Activated gamma-delta T cell treated with anti-CD3 and anti-CD28 coated beads, Interleukin-2, amount 50 U/mL, for 16 hours (primary cell): ENCODE data around the gene EDC3.
"Not testable (repeated sequence)": the region's sequence is repeated elsewhere in the genome, so short reads cannot be mapped to it uniquely, and the experiment has no call there.

Experiments
- DNase-seq: peaks from one replicate; pipeline ENCODE4 v3.0.0-alpha.2; 2020; ENCODE audit warnings: low read depth

EDC3 gene

DNA sequence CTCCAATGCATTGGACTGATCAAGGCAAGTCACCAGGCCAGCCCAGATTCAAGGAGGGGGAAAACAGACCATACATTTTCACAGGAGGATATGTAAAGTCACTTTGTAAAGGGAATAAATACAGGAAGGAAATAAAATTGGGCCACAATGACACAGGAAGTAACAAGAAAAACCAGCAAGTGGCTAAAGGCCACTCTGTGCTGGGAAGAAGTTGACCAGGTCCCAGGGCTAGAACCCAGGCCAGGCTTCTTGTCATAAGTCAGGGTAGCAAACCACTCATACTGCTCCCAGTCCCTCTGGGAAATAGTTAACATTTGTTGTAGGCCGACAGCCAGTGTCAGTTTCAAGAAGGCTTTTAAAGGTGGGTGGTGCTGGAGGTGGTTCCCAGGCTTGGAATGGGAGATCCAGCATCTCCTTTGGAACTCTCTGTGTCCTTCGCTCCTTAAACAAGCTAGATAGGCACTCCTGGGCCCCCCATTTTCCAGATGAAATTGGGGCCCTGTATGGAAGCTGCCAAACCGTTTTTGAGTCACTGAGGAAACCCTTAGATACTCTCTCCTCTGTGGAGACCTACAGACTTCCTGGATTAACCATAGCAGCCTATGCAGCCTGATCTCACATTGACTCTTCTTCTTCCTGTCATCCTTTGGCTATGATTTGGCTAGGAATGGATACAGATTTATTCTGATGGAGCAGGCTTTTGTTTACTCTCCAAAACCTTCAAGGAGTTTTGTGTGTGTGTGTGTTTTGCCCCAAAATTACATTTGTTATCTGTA lies 14.7 kb upstream of the EDC3 start:
- DNase-seq, result no peak

DNA sequence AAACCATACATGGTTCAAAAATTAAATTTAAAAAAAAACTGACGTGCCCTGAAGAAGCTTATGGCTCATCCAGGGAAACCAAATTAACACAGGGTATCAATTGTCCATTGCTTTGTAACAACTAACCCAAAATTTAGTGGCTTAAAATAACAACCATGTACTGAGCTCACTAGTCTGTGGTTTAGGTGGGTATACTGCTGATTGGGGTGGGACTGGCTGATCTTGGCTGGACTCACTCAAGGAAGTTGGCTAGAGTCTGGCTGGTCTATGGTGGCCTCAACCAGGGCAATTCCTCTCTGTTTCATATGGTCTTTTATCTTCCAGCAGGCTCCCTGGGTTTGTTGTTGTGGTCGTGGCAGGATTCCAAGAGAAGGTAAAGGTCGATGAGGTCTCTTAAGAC lies 14.1 kb upstream of the EDC3 start:
- DNase-seq, result no peak

- DNase-seq, result no peak
These were observed 13.2 kb upstream of the EDC3 start for GRCh38 chr15:74709011-74709410.

- DNase-seq, result no peak
These were observed 984 bp upstream of the EDC3 start for GRCh38 chr15:74696808-74697207.

DNA sequence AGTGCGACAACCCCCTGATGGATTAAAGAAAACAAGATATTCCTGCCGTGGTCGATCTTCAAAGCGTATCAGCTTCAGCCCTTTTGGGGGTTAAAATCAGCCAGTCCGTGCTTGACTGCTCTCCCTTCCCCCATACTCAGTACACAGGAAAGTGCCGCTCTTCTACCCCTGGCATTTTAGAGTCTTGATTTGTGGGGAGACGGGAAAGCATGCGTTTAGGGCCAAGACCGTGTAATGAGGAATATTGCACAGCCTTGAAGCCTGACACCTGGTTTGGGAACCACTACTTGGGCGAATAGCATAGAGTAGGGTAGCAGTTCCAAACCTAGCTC lies 540 bp upstream of the EDC3 start:
- DNase-seq, result no peak

GRCh38 chr15:74692327-74692726 lies 3.5 kb downstream of the EDC3 start:
- DNase-seq, result no peak

DNA sequence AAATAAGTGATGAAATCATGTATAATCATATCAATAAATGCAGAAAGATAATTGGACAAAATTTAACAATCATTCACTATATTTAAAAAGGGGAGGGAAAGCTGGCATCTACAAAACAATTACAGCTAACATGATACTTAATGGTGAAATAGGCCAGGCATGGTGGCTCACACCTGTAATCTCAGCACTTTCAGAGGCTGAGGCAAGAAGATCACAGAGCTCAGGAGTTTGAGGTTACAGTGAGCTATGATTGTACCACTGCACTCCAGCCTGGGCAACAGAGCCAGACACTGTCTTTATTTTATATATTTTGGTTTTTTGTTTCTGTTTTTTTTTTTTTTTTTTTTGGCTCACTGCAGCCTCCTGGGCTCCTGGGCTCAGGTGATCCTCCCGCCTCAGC lies 12.1 kb downstream of the EDC3 start:
- no peak for DNase-seq

DNA sequence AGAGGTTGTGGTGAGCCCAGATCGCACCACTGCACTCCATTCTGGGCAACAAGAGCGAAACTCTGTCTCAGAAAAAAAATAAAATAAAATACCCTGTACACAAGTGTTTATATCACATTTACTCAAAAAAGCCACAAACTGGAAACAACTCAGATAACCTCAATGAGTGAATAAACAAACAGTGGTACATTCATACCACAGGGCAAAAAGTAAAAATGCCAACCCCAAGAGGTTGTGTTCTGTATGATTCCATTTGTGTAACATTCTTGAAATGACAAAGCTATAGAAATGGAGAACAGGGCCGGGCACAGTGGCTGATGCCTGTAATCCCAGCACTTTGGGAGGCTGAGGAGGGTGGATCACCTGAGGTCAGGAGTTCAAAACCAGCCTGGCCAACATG lies 12.9 kb downstream of the EDC3 start:
- no peak for DNase-seq

DNA sequence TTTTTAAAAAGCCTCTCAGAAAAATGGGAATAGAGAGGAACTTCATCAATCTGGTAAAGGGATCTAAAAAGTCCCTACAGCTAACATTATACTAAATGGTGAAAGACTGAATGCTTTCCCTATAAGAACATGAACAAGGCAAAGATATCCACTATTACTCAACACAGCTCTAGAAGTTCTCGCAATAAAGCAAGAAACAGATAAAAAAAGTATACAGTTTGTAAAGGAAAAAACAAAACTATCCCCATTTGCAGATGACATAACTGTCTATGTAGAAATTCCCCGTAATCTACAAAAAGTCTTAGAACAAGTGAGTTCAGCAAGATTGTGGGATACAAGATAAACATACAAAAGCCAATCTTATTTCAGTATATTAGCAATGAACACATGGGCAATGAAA lies 15.4 kb downstream of the EDC3 start:
- DNase-seq, result no peak

- DNase-seq, result no peak
These were observed 19.0 kb downstream of the EDC3 start for GRCh38 chr15:74676801-74677200.

GRCh38 chr15:74674161-74674560 lies 21.7 kb downstream of the EDC3 start:
- no peak for DNase-seq

GRCh38 chr15:74669627-74670026 lies 26.2 kb downstream of the EDC3 start:
- DNase-seq, result no peak

- DNase-seq, result no peak
These were observed 27.8 kb downstream of the EDC3 start for GRCh38 chr15:74667975-74668374.

GRCh38 chr15:74664670-74665069 lies 31.2 kb downstream of the EDC3 start:
- no peak for DNase-seq

- no peak for DNase-seq
These were observed 31.7 kb downstream of the EDC3 start for GRCh38 chr15:74664028-74664616.

DNA sequence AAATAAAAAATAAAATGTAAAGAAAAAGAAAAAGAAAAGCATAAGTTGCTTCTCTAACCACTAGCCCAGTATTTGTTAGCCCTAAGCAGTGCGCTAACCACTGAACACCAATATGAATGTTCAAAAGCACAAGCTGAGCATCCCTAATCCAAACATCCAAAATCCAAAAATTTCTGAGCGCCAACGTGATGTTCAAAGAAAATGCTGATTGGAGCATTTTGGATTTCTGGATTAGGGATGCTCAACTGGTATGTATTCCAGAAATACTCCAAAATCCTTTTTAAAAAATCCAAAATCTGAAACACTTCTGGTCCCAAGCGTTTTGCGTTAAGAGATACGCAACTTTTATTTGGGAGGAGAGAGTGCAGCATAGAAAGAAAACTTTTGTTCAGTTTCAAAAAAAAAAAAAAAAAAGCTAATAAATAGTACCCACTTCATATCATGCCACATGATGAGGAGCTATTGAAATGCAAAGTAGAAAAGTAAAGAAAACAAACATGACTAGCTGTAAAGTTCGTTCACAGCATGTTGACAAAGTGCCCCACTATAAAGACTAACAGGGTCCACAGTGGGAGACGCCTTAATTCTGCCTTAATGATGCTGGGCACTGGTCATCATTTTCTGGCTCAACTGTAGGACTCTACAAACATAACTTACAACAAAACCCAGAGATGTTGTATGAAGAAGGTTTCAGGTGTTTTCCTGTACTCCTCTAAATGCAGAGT lies 32.4 kb downstream of the EDC3 start:
- DNase-seq, result no peak

- no peak for DNase-seq
These were observed 33.6 kb downstream of the EDC3 start for GRCh38 chr15:74662064-74662860.

GRCh38 chr15:74661280-74661679 lies 34.5 kb downstream of the EDC3 start:
- DNase-seq, result not testable (repeated sequence)

- no peak for DNase-seq
These were observed 38.0 kb downstream of the EDC3 start for GRCh38 chr15:74657846-74658245.

- no peak for DNase-seq
These were observed 38.8 kb downstream of the EDC3 start for GRCh38 chr15:74656935-74657535.

DNA sequence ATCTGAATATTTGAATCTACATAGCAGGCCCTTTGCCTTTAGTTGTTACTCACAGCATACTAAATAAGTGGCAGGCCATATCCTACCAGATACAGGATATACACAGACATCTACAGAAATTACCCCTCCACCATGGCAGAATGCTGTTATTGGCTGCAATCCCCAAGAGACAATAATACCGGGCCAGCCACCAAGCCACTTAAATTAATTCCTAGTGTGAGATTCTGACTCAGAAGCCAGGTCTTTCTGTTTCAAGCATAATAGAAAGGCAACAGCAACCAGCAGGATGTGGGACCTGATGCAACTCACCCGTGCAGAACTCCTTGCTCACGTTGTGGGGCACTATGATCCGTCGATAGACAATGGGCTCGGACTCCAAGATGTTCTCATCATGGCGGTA lies 40.4 kb downstream of the EDC3 start:
- DNase-seq, result no peak

GRCh38 chr15:74653426-74654102 lies 42.3 kb downstream of the EDC3 start:
- DNase-seq, result no peak
